DOHH2 (cell line): ENCODE results near the gene CYB5R3.

Experiments
- CTCF ChIP-seq: fragments of 200-600 bp; sonication (generic); IDR thresholded peaks from one replicate; pipeline ENCODE4 v1.5.1; 2014; ENCODE audit warnings: antibody characterized with exemption, mild to moderate bottlenecking, low read depth, low read length; ENCODE audit not compliant: poor library complexity, severe bottlenecking
- EZH2phosphoT487 ChIP-seq: fragments of 200-600 bp; sonication (generic); IDR thresholded peaks from 2 replicates; pipeline ENCODE4 v1.6.1; 2017; ENCODE audit warnings: borderline replicate concordance, mild to moderate bottlenecking, antibody characterized with exemption, low read length, moderate library complexity, mixed read lengths

DNA sequence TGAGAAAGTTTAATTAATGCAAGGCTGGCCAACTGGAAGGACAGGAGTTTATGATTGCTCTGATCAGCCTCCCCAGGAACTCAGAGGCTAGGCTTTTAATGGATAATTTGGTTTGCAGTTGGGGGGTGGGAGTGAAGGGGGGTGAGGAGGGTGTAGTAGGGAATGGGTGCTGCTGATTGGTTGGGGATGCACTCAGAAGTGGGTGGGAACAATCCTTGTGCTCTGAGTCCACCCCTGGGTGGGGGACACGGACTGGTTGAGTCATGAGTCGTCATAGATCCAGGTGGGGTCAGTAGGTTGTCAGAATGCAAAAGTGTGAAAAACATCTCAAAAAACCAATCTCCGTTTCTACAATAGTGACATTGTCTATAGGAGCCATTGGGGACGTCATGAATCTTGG lies 20.9 kb upstream of the CYB5R3 start:
- no peak for TF ChIP-seq CTCF
- TF ChIP-seq EZH2phosphoT487: no peak
